K562 (cell line): ENCODE results near the gene PREP. TPM values are rescaled to one million over a fixed set of nuclear protein-coding genes. Genes with fewer than 3 reads are reported as not detected.

ENCODE experiments used
- ATAC-seq: fragments of 200-7000 bp; cut with Tn5 transposase; 3 replicates; pipeline ENCODE4 v1.9.1; 2020; ENCODE audit warnings: moderate library complexity
- BruUV-seq: library from RNA; stranded (reverse); fragments of 400-500 nt; replicated peaks from 2 replicates; lab custom pipeline; 2021; lab: Mats Ljungman, UMichigan
- CTCF ChIA-PET: fragments of 300-600 bp; formaldehyde crosslinking; extraction: SDS; loops from one replicate; lab custom pipeline; 2021; ENCODE audit warnings: low intra/inter-chr PET ratio; lab: Yijun Ruan, JAX
- POLR2A ChIA-PET: fragments of 300-600, 350-650 bp; sonication (Branson Sonifier 250); formaldehyde crosslinking; extraction: SDS; loops from one replicate; lab custom pipeline; 2021; ENCODE audit warnings: antibody characterized with exemption, inconsistent platforms; lab: Yijun Ruan, JAX
- DNase-seq, 4 experiments: peaks; one replicate each; pipeline versions ENCODE4 v3.0.0 to v3.0.0-alpha.2; 2011 to 2018; ENCODE audit warnings: low spot score in 3 of 4, mixed read lengths in 3 of 4; ENCODE audit errors: extremely low read depth in 1 of 4
- FAIRE-seq: peaks from 2 replicates; lab custom pipeline; 2011; peaks lifted over from hg19 to GRCh38; lab: Jason Lieb, UNC
- H2AFZ ChIP-seq: 2 replicates; pipeline ENCODE4 v1.6.0; 2011; ENCODE audit warnings: low read depth, low read length, control low read depth, inconsistent platforms
- H3K27ac ChIP-seq: fragments of 200-600 bp; 3 replicates; pipeline ENCODE4 v1.8.0; 2011; ENCODE audit warnings: low read depth, mild to moderate bottlenecking, control low read depth, inconsistent platforms, low read length, moderate library complexity, mixed read lengths; ENCODE audit errors: extremely low read depth
- H3K27me3 ChIP-seq, 2 experiments: fragments of 300-600 bp in 1 of 2; 2 replicates in 1 of 2; 3 replicates in 1 of 2; pipeline versions ENCODE4 v1.6.0 to v1.8.0; 2011; ENCODE audit warnings: inconsistent platforms in 2 of 2, low read length in 2 of 2, mild to moderate bottlenecking in 1 of 2, mixed read lengths in 1 of 2, moderate library complexity in 1 of 2; ENCODE audit not compliant: control insufficient read depth in 2 of 2, insufficient read depth in 2 of 2
- H3K36me3 ChIP-seq: fragments of 300-600 bp; 3 replicates; pipeline ENCODE4 v1.8.0; 2011; ENCODE audit warnings: mild to moderate bottlenecking, low read length, inconsistent platforms; ENCODE audit not compliant: control insufficient read depth, insufficient read depth
- H3K4me1 ChIP-seq, 2 experiments: fragments of 200-600 bp in 1 of 2; replicated peaks in 1 of 2; 2 replicates in 1 of 2; 3 replicates in 1 of 2; pipeline versions ENCODE4 v1.5.1 to v1.8.0; 2011; ENCODE audit warnings: inconsistent platforms in 2 of 2, low read length in 2 of 2, mild to moderate bottlenecking in 1 of 2, mixed read lengths in 1 of 2, moderate library complexity in 1 of 2; ENCODE audit not compliant: control insufficient read depth in 2 of 2, insufficient read depth in 2 of 2
- H3K4me2 ChIP-seq: 2 replicates; pipeline ENCODE4 v1.6.1; 2011; ENCODE audit warnings: low read length, control low read depth, inconsistent platforms, mixed read lengths; ENCODE audit not compliant: insufficient read depth
- H3K4me3 ChIP-seq: fragments of 200-600 bp; sonication (generic), shearing (Covaris generic); 2 replicates; pipeline ENCODE4 v1.5.1; 2016; ENCODE audit warnings: control low read depth, inconsistent platforms
- H3K79me2 ChIP-seq: fragments of 200-600 bp; 3 replicates; pipeline ENCODE4 v1.8.0; 2011; ENCODE audit warnings: low read length, inconsistent platforms; ENCODE audit not compliant: control insufficient read depth, insufficient read depth
- H3K9ac ChIP-seq, 2 experiments: 2 replicates each; pipeline versions ENCODE4 v1.6.0 to v1.6.1; 2011; ENCODE audit warnings: low read depth in 2 of 2, low read length in 2 of 2, control low read depth in 1 of 2, inconsistent platforms in 1 of 2, mild to moderate bottlenecking in 1 of 2, mixed read lengths in 1 of 2; ENCODE audit not compliant: insufficient read depth in 1 of 2
- H3K9me1 ChIP-seq: one replicate; pipeline ENCODE4 v1.6.0; 2011; ENCODE audit warnings: inconsistent platforms, mild to moderate bottlenecking, low read length, moderate library complexity; ENCODE audit not compliant: control insufficient read depth, insufficient read depth
- H3K9me3 ChIP-seq: replicated peaks from 2 replicates; pipeline ENCODE4 v1.5.1; 2011; ENCODE audit warnings: low read depth, low read length, inconsistent platforms; ENCODE audit not compliant: control insufficient read depth, insufficient read depth
- H4K20me1 ChIP-seq: replicated peaks from 2 replicates; pipeline ENCODE4 v1.6.1; 2011; ENCODE audit warnings: low read length, inconsistent platforms, mixed read lengths; ENCODE audit not compliant: control insufficient read depth, insufficient read depth
- ASH1L ChIP-seq: fragments of 450-650 bp; IDR thresholded peaks from 2 replicates; pipeline ENCODE4 v1.6.1; 2018; ENCODE audit warnings: borderline replicate concordance, mild to moderate bottlenecking, low read depth; ENCODE audit not compliant: partially characterized antibody
- BDP1 ChIP-seq: IDR thresholded peaks from 3 replicates; pipeline ENCODE4 v1.6.1; 2011; ENCODE audit not compliant: insufficient read length, insufficient read depth
- BHLHE40 ChIP-seq: IDR thresholded peaks from 2 replicates; pipeline ENCODE4 v1.6.1; 2011; ENCODE audit warnings: low read length, improper control_type of control experiment
- PHB ChIP-seq: fragments of 250-450 bp; sonication (Bioruptor Pico); IDR thresholded peaks from 2 replicates; pipeline ENCODE4 v1.5.0; 2021
- POLR3G ChIP-seq: IDR thresholded peaks from 2 replicates; pipeline ENCODE4 v1.6.1; 2011; ENCODE audit not compliant: insufficient read length, insufficient replicate concordance; ENCODE audit errors: extremely low read depth
- SMAD4 ChIP-seq: fragments of 250-450 bp; sonication (Bioruptor Pico); conservative IDR thresholded peaks from 2 replicates; pipeline ENCODE4 v1.8.0; 2021; ENCODE audit warnings: inconsistent platforms, mild to moderate bottlenecking, moderate library complexity
- ZNF239 ChIP-seq: fragments of 250-450 bp; sonication (Bioruptor Pico); IDR thresholded peaks from 2 replicates; pipeline ENCODE4 v1.4.0; 2020; ENCODE audit warnings: mild to moderate bottlenecking
- WGBS: fragments of 100-300 bp; shearing (Covaris generic); methylation state at CpG from one replicate; pipeline ENCODE4 v1.1.6; 2016; ENCODE audit warnings: low coverage, mixed read lengths; ENCODE audit not compliant: insufficient coverage; ENCODE audit errors: missing lambda C conversion rate; 5-methylcytosine and 5-hydroxymethylcytosine counted together
- in situ Hi-C: fragments of 300-500 bp; cut with MboI; formaldehyde crosslinking; loops from 4 replicates; pipeline ENCODE4 v1.15.0; 2018; ENCODE audit warnings: inconsistent platforms, mixed read lengths
- intact Hi-C: fragments of 100-400 bp; cut with micrococcal nuclease; formaldehyde crosslinking; loops from 2 replicates; pipeline ENCODE4 v1.14.2; 2022
- polyA plus RNA-seq, 8 experiments: library from polyadenylated mRNA; depleted of rRNA in 4 of 8; stranded (reverse) in 5 of 8; unstranded in 3 of 8; fragments of >200 nt; fragmentation: Nextera tagmentation in 2 of 8; fragmentation: Illumina TruSeq in 1 of 8; extraction: Ambion mirVana in 2 of 8; extraction: Trizol in 1 of 8; gene quantifications; 2 replicates each; pipeline versions ENCODE4 v1.2.1 to v1.2.3, GENCODE V29; 2011 to 2014; ENCODE audit warnings: inconsistent platforms in 1 of 8, missing spikeins in 1 of 8
- total RNA-seq, 7 experiments: library from RNA; depleted of rRNA in 6 of 7; stranded (reverse); fragments of >200 nt in 6 of 7; fragmentation: Illumina TruSeq in 2 of 7; extraction: Trizol in 2 of 7; gene quantifications; 2 replicates each; pipeline versions ENCODE4 v1.2.1 to v1.2.3, GENCODE V29; 2011 to 2021; ENCODE audit warnings: low replicate concordance in 1 of 7
- TF ChIP-seq, protein P1 (sequence below): fragments of 150-350 bp; conservative IDR thresholded peaks from 2 replicates; pipeline ENCODE4 v1.6.1; 2014; ENCODE audit warnings: low read length
- TF ChIP-seq, protein P2 (sequence below): IDR thresholded peaks from 3 replicates; pipeline ENCODE4 v1.6.1; 2011; ENCODE audit warnings: borderline replicate concordance, mild to moderate bottlenecking, moderate library complexity; ENCODE audit not compliant: insufficient read length; ENCODE audit errors: extremely low read depth
- TF ChIP-seq, protein P3 (sequence below): fragments of 250-450 bp; sonication (Bioruptor Pico); IDR thresholded peaks from 2 replicates; pipeline ENCODE4 v1.4.0; 2020; ENCODE audit warnings: mild to moderate bottlenecking, moderate library complexity

Gene PREP
- total and polyA plus RNA-seq, 9 of the 15 experiments (the other 6 are each of a cell fraction or from before 2014, with no cell fraction given) = 14.1 to 60.8 (median 28.3) TPM

DNA sequence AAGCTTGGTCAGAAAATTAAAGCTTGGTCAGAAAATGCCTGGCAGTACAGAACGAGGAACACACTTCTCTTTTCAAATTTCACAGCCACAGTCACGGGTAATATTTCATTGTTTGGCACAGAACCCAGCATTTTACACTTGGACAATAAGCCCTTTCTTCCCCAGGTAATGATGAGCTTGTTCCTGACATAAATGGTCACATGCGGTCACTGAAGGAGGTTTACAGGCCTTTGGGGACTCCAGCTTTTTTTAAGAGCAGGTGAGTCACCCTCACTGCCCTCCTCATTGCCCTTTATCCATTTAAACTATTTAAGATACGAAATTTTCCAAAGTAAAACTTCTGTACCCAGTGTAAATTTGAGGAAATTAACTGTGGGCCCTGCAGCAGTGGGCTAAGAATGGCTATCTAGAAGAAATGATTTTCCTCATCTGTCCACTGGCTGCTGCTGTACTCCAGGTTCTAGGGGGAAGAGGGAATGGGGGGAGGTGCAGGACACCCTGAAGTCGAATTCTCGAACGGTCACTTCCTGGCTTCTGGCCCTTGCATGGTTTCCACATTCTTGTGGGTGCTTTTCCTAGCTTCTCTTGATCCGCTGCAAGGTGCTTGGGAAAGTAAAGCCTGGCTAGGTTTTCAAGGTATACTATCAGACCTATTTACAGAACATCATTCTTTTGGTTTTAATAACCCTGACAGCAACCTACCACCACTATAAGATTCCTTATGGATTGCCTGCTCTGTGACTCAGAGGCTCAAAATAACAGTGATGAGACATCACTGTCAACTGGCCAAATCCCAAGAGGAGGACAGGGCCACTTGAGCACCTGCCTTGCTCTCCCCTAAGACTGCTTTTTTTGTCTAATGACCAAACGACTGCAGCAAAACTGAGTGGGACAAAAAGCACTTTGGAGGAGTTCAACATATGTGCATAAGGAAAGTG, 75.8 kb downstream of the PREP start:
- Histone ChIP-seq H3K9me1 (no peaks in the 10 kb centered on the region), H3K79me2 (no peaks in the 10 kb centered on the region), H3K4me2 (no peak overlapping the region), H3K36me3 (peaks cover 94% of the 10 kb centered on the region), H3K4me3 (no peak overlapping the region), H3K27ac (no peak overlapping the region), H3K9me3 (no peaks in the 10 kb centered on the region), H3K9ac (no peak overlapping the region), H4K20me1 (peaks cover 2% of the 10 kb centered on the region; the same call in 1 of the 2 replicates), H3K4me1 (no peaks in the 10 kb centered on the region), H3K27me3 (no peaks in the 10 kb centered on the region), H2AFZ (no peak overlapping the region)
- no TSS peak for BruUV-seq
- in situ Hi-C loops (no loop called here), intact Hi-C loops (no loop called here)
- ATAC-seq = no peak
- FAIRE-seq = no peak
- no peak for DNase-seq
- ChIA-PET CTCF (no interaction called here), POLR2A (interaction anchor here (0.6 to 1.9 kb wide), 3 partner anchors 9 to 150 kb away, joined by 3 to 6 read pairs (median 4); no protein-coding TSS in a partner anchor)
- 87% methylated on average over 9 of the region's 9 CpGs for WGBS
- TF ChIP-seq, protein P1, sequence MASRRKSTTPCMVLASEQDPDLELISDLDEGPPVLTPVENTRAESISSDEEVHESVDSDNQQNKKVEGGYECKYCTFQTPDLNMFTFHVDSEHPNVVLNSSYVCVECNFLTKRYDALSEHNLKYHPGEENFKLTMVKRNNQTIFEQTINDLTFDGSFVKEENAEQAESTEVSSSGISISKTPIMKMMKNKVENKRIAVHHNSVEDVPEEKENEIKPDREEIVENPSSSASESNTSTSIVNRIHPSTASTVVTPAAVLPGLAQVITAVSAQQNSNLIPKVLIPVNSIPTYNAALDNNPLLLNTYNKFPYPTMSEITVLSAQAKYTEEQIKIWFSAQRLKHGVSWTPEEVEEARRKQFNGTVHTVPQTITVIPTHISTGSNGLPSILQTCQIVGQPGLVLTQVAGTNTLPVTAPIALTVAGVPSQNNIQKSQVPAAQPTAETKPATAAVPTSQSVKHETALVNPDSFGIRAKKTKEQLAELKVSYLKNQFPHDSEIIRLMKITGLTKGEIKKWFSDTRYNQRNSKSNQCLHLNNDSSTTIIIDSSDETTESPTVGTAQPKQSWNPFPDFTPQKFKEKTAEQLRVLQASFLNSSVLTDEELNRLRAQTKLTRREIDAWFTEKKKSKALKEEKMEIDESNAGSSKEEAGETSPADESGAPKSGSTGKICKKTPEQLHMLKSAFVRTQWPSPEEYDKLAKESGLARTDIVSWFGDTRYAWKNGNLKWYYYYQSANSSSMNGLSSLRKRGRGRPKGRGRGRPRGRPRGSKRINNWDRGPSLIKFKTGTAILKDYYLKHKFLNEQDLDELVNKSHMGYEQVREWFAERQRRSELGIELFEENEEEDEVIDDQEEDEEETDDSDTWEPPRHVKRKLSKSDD = no peak
- TF ChIP-seq POLR3G = no peak
- TF ChIP-seq ZNF239 = no peak
- TF ChIP-seq ASH1L = no peak
- TF ChIP-seq, protein P2, sequence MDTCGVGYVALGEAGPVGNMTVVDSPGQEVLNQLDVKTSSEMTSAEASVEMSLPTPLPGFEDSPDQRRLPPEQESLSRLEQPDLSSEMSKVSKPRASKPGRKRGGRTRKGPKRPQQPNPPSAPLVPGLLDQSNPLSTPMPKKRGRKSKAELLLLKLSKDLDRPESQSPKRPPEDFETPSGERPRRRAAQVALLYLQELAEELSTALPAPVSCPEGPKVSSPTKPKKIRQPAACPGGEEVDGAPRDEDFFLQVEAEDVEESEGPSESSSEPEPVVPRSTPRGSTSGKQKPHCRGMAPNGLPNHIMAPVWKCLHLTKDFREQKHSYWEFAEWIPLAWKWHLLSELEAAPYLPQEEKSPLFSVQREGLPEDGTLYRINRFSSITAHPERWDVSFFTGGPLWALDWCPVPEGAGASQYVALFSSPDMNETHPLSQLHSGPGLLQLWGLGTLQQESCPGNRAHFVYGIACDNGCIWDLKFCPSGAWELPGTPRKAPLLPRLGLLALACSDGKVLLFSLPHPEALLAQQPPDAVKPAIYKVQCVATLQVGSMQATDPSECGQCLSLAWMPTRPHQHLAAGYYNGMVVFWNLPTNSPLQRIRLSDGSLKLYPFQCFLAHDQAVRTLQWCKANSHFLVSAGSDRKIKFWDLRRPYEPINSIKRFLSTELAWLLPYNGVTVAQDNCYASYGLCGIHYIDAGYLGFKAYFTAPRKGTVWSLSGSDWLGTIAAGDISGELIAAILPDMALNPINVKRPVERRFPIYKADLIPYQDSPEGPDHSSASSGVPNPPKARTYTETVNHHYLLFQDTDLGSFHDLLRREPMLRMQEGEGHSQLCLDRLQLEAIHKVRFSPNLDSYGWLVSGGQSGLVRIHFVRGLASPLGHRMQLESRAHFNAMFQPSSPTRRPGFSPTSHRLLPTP = no peak
- no peak for TF ChIP-seq PHB
- no peak for TF ChIP-seq BHLHE40
- TF ChIP-seq SMAD4 (CRISPR knock-in tag) = no peak
- TF ChIP-seq, protein P3, sequence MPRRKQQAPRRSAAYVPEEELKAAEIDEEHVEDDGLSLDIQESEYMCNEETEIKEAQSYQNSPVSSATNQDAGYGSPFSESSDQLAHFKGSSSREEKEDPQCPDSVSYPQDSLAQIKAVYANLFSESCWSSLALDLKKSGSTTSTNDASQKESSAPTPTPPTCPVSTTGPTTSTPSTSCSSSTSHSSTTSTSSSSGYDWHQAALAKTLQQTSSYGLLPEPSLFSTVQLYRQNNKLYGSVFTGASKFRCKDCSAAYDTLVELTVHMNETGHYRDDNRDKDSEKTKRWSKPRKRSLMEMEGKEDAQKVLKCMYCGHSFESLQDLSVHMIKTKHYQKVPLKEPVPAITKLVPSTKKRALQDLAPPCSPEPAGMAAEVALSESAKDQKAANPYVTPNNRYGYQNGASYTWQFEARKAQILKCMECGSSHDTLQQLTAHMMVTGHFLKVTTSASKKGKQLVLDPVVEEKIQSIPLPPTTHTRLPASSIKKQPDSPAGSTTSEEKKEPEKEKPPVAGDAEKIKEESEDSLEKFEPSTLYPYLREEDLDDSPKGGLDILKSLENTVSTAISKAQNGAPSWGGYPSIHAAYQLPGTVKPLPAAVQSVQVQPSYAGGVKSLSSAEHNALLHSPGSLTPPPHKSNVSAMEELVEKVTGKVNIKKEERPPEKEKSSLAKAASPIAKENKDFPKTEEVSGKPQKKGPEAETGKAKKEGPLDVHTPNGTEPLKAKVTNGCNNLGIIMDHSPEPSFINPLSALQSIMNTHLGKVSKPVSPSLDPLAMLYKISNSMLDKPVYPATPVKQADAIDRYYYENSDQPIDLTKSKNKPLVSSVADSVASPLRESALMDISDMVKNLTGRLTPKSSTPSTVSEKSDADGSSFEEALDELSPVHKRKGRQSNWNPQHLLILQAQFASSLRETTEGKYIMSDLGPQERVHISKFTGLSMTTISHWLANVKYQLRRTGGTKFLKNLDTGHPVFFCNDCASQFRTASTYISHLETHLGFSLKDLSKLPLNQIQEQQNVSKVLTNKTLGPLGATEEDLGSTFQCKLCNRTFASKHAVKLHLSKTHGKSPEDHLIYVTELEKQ (CRISPR knock-in tag) = no peak
- no peak for TF ChIP-seq BDP1
